Muscle of leg (tissue), 11 donors: Measurements from ENCODE around the gene PAGR1. TPM values are rescaled to one million over a fixed set of nuclear protein-coding genes. Genes with fewer than 3 reads are reported as not detected.

ENCODE experiments used
- DNase-seq: peaks from one replicate; pipeline ENCODE4 v3.0.0; 2013
- H3K27ac ChIP-seq: one replicate; pipeline ENCODE4 v1.5.1; 2013; ENCODE audit warnings: mild to moderate bottlenecking, low read length, control low read depth
- H3K27me3 ChIP-seq: one replicate; pipeline ENCODE4 v1.6.1; 2013; ENCODE audit warnings: low read length; ENCODE audit not compliant: control insufficient read depth, insufficient read depth
- H3K36me3 ChIP-seq: one replicate; pipeline ENCODE4 v1.6.1; 2013; ENCODE audit warnings: low read length; ENCODE audit not compliant: control insufficient read depth, insufficient read depth
- H3K4me1 ChIP-seq: one replicate; pipeline ENCODE4 v1.6.1; 2013; ENCODE audit warnings: low read length; ENCODE audit not compliant: control insufficient read depth, insufficient read depth
- H3K4me3 ChIP-seq: one replicate; pipeline ENCODE4 v1.5.1; 2013; ENCODE audit warnings: low read length, control low read depth
- H3K9me3 ChIP-seq: replicated peaks from 2 replicates; pipeline ENCODE4 v1.6.1; 2013; ENCODE audit warnings: low read depth, low read length; ENCODE audit not compliant: control insufficient read depth
- WGBS: methylation state at CpG from one replicate; pipeline ENCODE4 v1.1.5; 2013; ENCODE audit warnings: missing lambda C conversion rate; ENCODE audit not compliant: insufficient coverage; 5-methylcytosine and 5-hydroxymethylcytosine counted together
- polyA plus RNA-seq, 8 donors: library from polyadenylated mRNA; unstranded; fragments of 120-200 nt; gene quantifications; one replicate each; pipeline versions ENCODE4 v1.2.1 to v1.2.3, GENCODE V29; 2013; ENCODE audit warnings: inconsistent platforms in 1 of 8, low replicate concordance in 1 of 8; ENCODE audit not compliant: insufficient read length in 8 of 8, insufficient read depth in 1 of 8
- total RNA-seq: library from RNA; stranded (reverse); fragments of 120-200 nt; gene quantifications from one replicate; pipeline ENCODE4 v1.2.4, GENCODE V29; 2013

Gene PAGR1
- total and polyA plus RNA-seq, 9 donors, result 28.7 to 46.4 (median 32.4) TPM

- Histone ChIP-seq H3K27me3 (no peaks in the 10 kb centered on the region), H3K27ac (peak overlapping the region; percentile 85), H3K36me3 (peaks cover 46% of the 10 kb centered on the region), H3K9me3 (no peaks in the 10 kb centered on the region), H3K4me3 (peak overlapping the region; percentile 71), H3K4me1 (peaks cover 64% of the 10 kb centered on the region)
- DNase-seq, result peak; percentile 82
- under 1% methylated on average over 99 of the region's 99 CpGs for WGBS
Measured at GRCh38 chr16:29806641-29807425, 9.1 kb upstream of the PAGR1 start.

- WGBS, result 1% methylated on average over 57 of the region's 69 CpGs
- peaks cover 2% of the 10 kb centered on the region for H3K27me3 ChIP-seq
- H3K4me3 ChIP-seq, result peak overlapping the region; percentile 56
- H3K9me3 ChIP-seq, result no peaks in the 10 kb centered on the region
- H3K27ac ChIP-seq, result peak overlapping the region; percentile 81
- peak; percentile 96 for DNase-seq
- H3K4me1 ChIP-seq, result peaks cover 70% of the 10 kb centered on the region
- H3K36me3 ChIP-seq, result peaks cover 38% of the 10 kb centered on the region
Measured at GRCh38 chr16:29807426-29808218, 8.3 kb upstream of the PAGR1 start.

GRCh38 chr16:29808219-29808900 is 7.6 kb upstream of the PAGR1 start:
- H3K27ac ChIP-seq, result peak overlapping the region; percentile 81
- 35% methylated on average over 19 of the region's 25 CpGs for WGBS
- peaks cover 75% of the 10 kb centered on the region for H3K4me1 ChIP-seq
- peak overlapping the region; percentile 56 for H3K4me3 ChIP-seq
- peaks cover 2% of the 10 kb centered on the region for H3K27me3 ChIP-seq
- H3K36me3 ChIP-seq, result peaks cover 33% of the 10 kb centered on the region
- no peak for DNase-seq
- H3K9me3 ChIP-seq, result no peaks in the 10 kb centered on the region

- WGBS, result 75% methylated on average over 20 of the region's 31 CpGs
- no peak overlapping the region for H3K27ac ChIP-seq
- H3K9me3 ChIP-seq, result no peaks in the 10 kb centered on the region
- H3K27me3 ChIP-seq, result peaks cover 2% of the 10 kb centered on the region
- DNase-seq, result no peak
- peaks cover 26% of the 10 kb centered on the region for H3K36me3 ChIP-seq
- no peak overlapping the region for H3K4me3 ChIP-seq
- peaks cover 76% of the 10 kb centered on the region for H3K4me1 ChIP-seq
Measured at GRCh38 chr16:29809031-29809747, 6.8 kb upstream of the PAGR1 start.

- peak overlapping the region; percentile 99 for H3K27ac ChIP-seq
- DNase-seq, result peak; percentile 50
- H3K4me3 ChIP-seq, result peak overlapping the region; percentile 2
- peaks cover 78% of the 10 kb centered on the region for H3K4me1 ChIP-seq
- no peaks in the 10 kb centered on the region for H3K9me3 ChIP-seq
- H3K27me3 ChIP-seq, result peaks cover 2% of the 10 kb centered on the region
- peaks cover 26% of the 10 kb centered on the region for H3K36me3 ChIP-seq
- WGBS, result 35% methylated on average over 7 of the region's 23 CpGs
Measured at GRCh38 chr16:29809850-29810698, 5.9 kb upstream of the PAGR1 start.

GRCh38 chr16:29810699-29811169 is 5.2 kb upstream of the PAGR1 start:
- H3K9me3 ChIP-seq, result no peaks in the 10 kb centered on the region
- 24% methylated on average over 8 of the region's 9 CpGs for WGBS
- H3K27ac ChIP-seq, result peak overlapping the region; percentile 99
- peaks cover 2% of the 10 kb centered on the region for H3K27me3 ChIP-seq
- H3K4me3 ChIP-seq, result peak overlapping the region; percentile 56
- peaks cover 26% of the 10 kb centered on the region for H3K36me3 ChIP-seq
- DNase-seq, result no peak
- peaks cover 82% of the 10 kb centered on the region for H3K4me1 ChIP-seq

GRCh38 chr16:29811170-29811895 is 4.6 kb upstream of the PAGR1 start:
- peaks cover 84% of the 10 kb centered on the region for H3K4me1 ChIP-seq
- H3K27me3 ChIP-seq, result peaks cover 2% of the 10 kb centered on the region
- peak overlapping the region; percentile 99 for H3K27ac ChIP-seq
- under 1% methylated on average over 29 of the region's 31 CpGs for WGBS
- peaks cover 26% of the 10 kb centered on the region for H3K36me3 ChIP-seq
- peak; percentile 96 for DNase-seq
- H3K9me3 ChIP-seq, result no peaks in the 10 kb centered on the region
- H3K4me3 ChIP-seq, result peak overlapping the region; percentile 56

- Histone ChIP-seq H3K27me3 (peaks cover 2% of the 10 kb centered on the region), H3K4me1 (peaks cover 91% of the 10 kb centered on the region), H3K27ac (peak within 1 kb of the TSS; percentile 99), H3K9me3 (no peaks in the 10 kb centered on the region), H3K36me3 (peaks cover 26% of the 10 kb centered on the region), H3K4me3 (peak within 1 kb of the TSS; percentile 56)
- WGBS, result under 1% methylated on average over 45 of the region's 69 CpGs
- peak; percentile 94 for DNase-seq
Measured at GRCh38 chr16:29811896-29812665, 3.9 kb upstream of the PAGR1 start, which contains the start of gene PRRT2. PRRT2 (plus strand) TSS chr16:29812193; CDS start chr16:29813055, 862 bp downstream.
